Skeletal muscle cell (primary cell): ENCODE results near the gene PON3.
"Not testable (repeated sequence)": the region's sequence is repeated elsewhere in the genome, so short reads cannot be mapped to it uniquely, and the experiment has no call there.

Source experiments
- DNase-seq: peaks from one replicate; pipeline ENCODE4 v3.0.0-alpha.2; 2010; ENCODE audit warnings: low read depth
- H3K4me3 ChIP-seq: 2 replicates; pipeline ENCODE4 v1.5.1; 2011; ENCODE audit warnings: low read depth, mild to moderate bottlenecking, control low read depth, low read length, moderate library complexity

Gene PON3

GRCh38 chr7:95421000-95421846 lies 25.0 kb upstream of the PON3 start:
- no peak overlapping the region for H3K4me3 ChIP-seq
- DNase-seq = peak; percentile 16

- no peak overlapping the region for H3K4me3 ChIP-seq
- DNase-seq = no peak
Measured at GRCh38 chr7:95412075-95412474, 15.9 kb upstream of the PON3 start.

DNA sequence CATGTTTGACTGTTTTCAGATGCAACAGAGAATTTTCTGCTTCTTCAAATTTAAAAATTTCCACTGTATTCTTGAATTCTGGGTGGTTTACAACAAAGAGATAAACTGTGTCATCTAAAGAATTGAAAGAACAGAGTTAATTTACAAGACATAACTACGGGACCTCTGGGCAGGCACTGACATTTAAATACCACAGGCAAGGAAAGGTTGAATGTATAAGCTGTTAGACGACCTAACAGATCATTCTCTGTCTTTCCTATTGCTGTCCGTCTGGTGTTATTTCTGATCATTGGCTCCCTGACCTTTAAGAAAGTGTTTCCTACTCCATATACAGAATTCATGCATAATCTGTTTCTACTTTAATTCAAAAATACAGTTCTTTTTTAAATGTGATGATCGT lies 15.5 kb upstream of the PON3 start:
- DNase-seq = no peak
- no peak overlapping the region for H3K4me3 ChIP-seq

DNA sequence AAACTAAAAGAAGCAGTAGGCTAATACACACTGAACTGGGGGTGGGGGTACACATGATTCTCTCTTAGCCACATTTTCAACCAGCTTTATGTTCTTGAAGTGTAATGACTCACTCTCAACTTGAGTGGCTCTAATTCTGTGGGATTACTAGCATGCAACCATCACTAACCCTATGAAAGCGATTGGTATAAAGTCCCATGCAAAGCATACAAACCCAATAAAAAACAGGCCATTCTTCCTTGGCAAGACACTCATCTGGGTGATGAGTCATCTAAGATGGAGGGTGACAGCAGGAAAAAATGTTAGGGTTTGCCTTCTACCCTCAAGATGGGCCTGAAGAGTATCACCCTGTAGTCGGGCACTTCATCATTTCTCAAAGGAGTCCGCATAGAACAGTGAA lies 14.9 kb upstream of the PON3 start:
- no peak overlapping the region for H3K4me3 ChIP-seq
- peak; percentile 12 for DNase-seq

DNA sequence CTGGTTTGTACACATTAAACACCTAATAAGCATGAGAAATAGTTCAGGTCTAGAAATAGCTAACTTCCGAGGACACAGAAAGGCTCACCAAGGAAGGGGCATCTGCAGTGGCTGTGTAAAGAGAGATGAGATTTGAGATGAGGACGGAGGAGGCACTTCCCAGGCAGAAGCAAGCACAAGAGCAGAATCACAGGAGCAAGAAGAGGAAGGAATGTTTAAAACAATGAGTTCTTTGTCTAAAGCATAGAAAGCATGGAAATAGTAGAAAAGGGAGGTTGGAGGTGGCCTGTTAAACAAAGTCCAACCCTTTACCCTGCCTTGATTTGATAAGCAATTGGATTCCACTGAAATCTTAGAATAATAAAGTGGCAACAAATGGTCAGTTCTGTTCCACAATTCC lies 11.6 kb upstream of the PON3 start:
- DNase-seq = no peak
- H3K4me3 ChIP-seq = no peak overlapping the region

- DNase-seq = no peak
- no peak overlapping the region for H3K4me3 ChIP-seq
Measured at GRCh38 chr7:95405800-95406199, 9.6 kb upstream of the PON3 start.

- DNase-seq = no peak
- H3K4me3 ChIP-seq = no peak overlapping the region
Measured at GRCh38 chr7:95405208-95405607, 9.0 kb upstream of the PON3 start.

- no peak for DNase-seq
- no peak overlapping the region for H3K4me3 ChIP-seq
Measured at GRCh38 chr7:95404316-95404865, 8.2 kb upstream of the PON3 start.

GRCh38 chr7:95398155-95398940 lies 2.2 kb upstream of the PON3 start:
- no peak overlapping the region for H3K4me3 ChIP-seq
- DNase-seq = no peak

DNA sequence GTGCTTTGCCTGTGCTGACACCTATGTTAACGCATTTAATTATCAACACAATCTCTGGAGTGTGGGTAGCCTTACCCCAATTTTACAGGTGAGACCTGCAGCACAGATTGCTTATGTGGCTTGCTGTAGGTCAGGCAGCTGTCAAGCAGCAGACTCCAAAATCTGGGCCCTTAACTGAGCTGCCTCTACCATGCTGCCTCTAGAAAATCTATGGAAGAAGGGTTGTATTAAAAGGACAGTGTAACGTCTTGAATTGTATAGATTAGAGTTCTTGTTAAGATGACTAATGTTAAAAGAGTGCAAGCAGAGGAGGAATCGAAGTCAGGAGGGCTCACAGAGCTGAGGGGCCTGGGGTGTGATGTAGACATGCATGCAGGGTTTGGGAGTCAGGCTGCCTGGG lies 1.2 kb upstream of the PON3 start:
- H3K4me3 ChIP-seq = no peak overlapping the region
- no peak for DNase-seq

DNA sequence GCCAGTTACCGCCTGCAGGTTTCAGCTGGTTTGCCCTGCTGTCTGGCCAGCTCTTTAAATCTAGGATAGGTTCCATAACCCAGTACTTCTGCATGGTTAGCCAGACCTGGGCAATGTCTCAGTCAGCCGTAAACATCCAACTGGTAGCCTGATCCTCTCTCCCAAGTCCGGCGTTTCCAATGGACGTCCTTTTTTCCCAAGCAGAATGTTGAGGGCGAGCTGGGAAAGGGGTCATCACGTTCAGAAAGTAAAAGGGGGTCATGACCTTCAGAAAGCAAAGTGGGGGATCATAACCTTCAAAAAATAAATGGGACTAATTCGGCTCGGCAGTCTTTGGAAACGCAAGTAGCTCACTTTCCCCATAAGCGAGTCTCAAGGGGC lies 430 bp downstream of the PON3 start:
- no peak overlapping the region for H3K4me3 ChIP-seq

GRCh38 chr7:95394370-95394769 lies 1.8 kb downstream of the PON3 start:
- DNase-seq = no peak
- no peak overlapping the region for H3K4me3 ChIP-seq

More for the DNA sequence above, 430 bp downstream of the PON3 start:
- DNase-seq = no peak

- no peak for DNase-seq
- H3K4me3 ChIP-seq = no peak overlapping the region
Measured at GRCh38 chr7:95391761-95392160, 4.4 kb downstream of the PON3 start.

DNA sequence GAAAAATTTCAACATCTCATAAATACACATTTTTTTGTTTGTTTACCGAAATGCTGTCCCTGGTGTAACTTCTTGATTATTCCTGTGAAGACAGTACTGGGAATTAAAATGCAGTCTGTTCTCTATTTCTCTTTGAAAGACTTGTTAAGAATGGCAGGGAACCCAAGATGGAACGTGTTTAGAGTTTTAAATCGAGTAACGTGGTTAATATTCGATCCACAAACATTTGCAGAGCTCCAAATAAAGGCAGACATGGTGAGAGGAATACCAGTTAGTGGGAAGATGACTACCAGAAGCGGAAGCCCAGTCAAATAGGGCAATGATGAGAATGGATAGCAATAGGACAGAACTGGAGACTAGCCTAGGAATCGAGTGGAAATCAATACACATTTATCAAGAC lies 6.7 kb downstream of the PON3 start:
- H3K4me3 ChIP-seq = no peak overlapping the region
- DNase-seq = no peak

DNA sequence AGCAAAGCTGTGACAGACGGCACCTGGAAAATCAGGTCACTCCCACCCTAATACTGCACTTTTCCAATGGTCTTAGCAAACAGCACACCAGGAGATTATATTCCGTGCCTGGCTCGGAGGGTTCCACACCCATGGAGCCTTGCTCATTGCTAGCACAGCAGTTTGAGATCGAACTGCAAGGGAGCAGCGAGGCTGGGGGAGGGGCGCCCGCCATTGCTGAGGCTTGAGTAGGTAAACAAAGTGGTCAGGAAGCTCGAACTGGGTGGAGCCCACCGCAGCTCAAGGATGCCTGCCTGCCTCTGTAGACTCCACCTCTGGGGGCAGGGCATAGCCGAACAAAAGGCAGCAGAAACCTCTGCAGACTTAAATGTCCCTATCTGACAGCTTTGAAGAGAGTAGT lies 16.7 kb downstream of the PON3 start:
- not testable (repeated sequence) for H3K4me3 ChIP-seq, DNase-seq

DNA sequence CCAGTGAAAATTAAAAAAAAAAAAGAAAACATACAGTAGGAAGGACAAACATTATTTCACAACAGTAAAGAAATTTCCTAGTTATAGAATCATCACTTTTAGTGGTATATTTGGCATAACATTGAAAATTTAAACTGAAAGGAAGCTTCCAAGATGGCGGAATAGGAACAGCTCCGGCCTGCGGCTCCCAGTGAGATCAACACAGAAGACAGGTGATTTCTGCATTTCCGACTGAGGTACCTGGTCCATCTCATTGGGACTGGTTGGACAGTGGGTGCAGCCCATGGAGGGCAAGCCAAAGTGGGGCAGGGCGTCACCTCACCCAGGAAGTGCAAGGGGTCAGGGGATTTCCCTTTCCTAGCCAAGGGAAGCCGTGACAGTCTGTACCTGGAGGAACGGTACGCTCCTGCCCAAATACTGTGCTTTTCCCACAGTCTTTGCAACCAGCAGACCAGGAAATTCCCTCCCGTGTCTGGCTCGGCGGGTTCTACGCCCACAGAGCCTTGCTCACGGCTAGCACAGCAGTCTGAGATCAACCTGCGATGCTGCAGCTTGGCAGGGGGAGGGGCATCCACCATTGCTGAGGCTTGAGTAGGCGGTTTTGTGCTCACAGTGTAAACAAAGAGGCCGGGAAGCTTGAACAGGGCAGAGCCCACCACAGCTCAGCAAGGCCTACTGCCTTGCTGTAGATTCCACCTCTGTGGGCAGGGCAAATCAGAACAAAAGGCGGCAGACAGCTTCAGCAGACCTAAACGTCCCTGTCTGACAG lies 19.4 kb downstream of the PON3 start:
- DNase-seq = no peak
- H3K4me3 ChIP-seq = no peak overlapping the region

- H3K4me3 ChIP-seq = no peak overlapping the region
- no peak for DNase-seq
Measured at GRCh38 chr7:95375591-95376257, 20.5 kb downstream of the PON3 start.

DNA sequence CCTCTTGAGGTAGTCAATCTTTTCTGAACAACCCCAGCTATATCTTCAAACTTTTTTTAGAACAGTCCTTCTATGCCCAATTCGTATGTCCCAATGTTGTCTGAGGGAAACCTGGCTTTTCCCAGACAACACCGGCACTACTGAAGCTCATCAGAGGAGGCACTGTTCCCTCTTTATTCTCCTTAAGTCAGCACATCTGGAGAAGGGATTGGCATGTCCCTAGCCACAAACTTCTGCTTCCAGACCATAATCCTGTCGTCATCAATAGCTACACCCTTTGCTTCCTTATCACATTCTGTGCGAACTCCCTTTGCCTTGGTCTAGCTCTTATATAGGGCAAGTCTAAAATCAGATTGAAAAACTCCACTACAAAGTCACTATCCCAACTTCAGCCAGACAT lies 22.9 kb downstream of the PON3 start:
- H3K4me3 ChIP-seq = no peak overlapping the region
- DNase-seq = no peak

DNA sequence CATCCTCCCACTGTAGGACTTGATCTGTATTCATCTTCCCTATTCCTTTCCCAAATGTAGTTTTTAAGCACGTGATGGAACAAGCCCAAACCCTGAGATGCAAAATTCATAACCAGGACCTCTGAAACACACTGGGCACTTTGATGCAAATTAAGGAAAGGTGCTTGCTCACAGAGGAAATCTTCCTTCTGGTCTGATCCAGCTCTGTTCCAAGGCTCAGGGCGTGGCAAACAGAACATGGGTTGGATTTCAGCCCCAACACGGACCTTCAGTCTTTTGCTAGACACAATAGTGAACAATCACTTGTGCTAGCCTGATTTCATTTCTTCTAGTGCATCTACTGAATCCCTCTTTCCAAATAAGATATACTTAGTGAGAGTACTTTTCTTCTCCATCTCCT lies 27.9 kb downstream of the PON3 start:
- no peak for DNase-seq

More for the DNA sequence above, 27.9 kb downstream of the PON3 start:
- H3K4me3 ChIP-seq = no peak overlapping the region
